ENCODE measurements around the gene PCAT6. TPM values are rescaled to one million over a fixed set of nuclear protein-coding genes. Genes with fewer than 3 reads are reported as not detected.

Gene PCAT6
- total and polyA plus RNA-seq, 2 of the 8 experiments (the other 6 are each of a cell fraction or from before 2014, with no cell fraction given) = 4.6 to 14.7 TPM

GRCh38 chr1:202791077-202791747, 19.5 kb upstream of the PCAT6 start:
- Histone ChIP-seq H3K27me3 (replicated peaks in 1 of 4; ENCODE audit: control insufficient read depth in 3 of 4, extremely low read depth in 1 of 4, insufficient read depth in 3 of 4, low read length in 3 of 4) (no peaks in the 10 kb centered on the region), H3K14ac (ENCODE audit: insufficient read length) (no peak overlapping the region), H3K9ac (replicated peaks in 1 of 4; ENCODE audit: extremely low read depth in 1 of 4, low read depth in 3 of 4, low read length in 3 of 4) (no peak overlapping the region), H2AFZ (ENCODE audit: low read length) (no peak overlapping the region), H3K4ac (replicated peaks; ENCODE audit: insufficient read length, low read depth, low read length) (no peak overlapping the region), H3K27ac (ENCODE audit: low read depth, low read length) (no peak overlapping the region), H4K91ac (replicated peaks; ENCODE audit: insufficient read length, low read length) (no peak overlapping the region), H4K5ac (ENCODE audit: insufficient read length, low read depth, low read length) (no peak overlapping the region), H3K9me3 (ENCODE audit: insufficient read depth in 2 of 2, low read depth in 1 of 2, low read length in 1 of 2) (no peaks in the 10 kb centered on the region), H3K4me3 (ENCODE audit: extremely low read depth in 1 of 4, insufficient read depth in 2 of 4, low read depth in 3 of 4, low read length in 4 of 4) (no peak overlapping the region), H2BK12ac (ENCODE audit: low read depth, low read length) (no peak overlapping the region), H3K56ac (replicated peaks; ENCODE audit: insufficient read length, low read depth, low read length) (no peak overlapping the region), H3K36me3 (ENCODE audit: control insufficient read depth in 2 of 4, insufficient read depth in 4 of 4, low read length in 3 of 4) (no peaks in the 10 kb centered on the region; a peak in 1 of 8 replicates), H2BK120ac (replicated peaks; ENCODE audit: low read depth, low read length) (no peak overlapping the region), H2AK5ac (ENCODE audit: low read depth, low read length) (no peak overlapping the region), H4K8ac (ENCODE audit: extremely low read depth, insufficient read depth, low read length) (no peak overlapping the region), H3K79me1 (ENCODE audit: low read depth, low read length) (peaks cover 9% of the 10 kb centered on the region), H3K4me2 (ENCODE audit: insufficient read depth in 1 of 2, low read depth in 2 of 2, low read length in 2 of 2) (no peak overlapping the region), H3K18ac (ENCODE audit: extremely low read depth, low read length) (no peak overlapping the region), H2BK5ac (ENCODE audit: low read depth, low read length) (no peak overlapping the region), H2BK20ac (ENCODE audit: low read length) (no peak overlapping the region), H3K79me2 (ENCODE audit: control insufficient read depth in 1 of 2, insufficient read depth in 2 of 2, low read length in 2 of 2) (peaks cover 23 to 100% of the 10 kb centered on the region in 2 experiments), H2BK15ac (ENCODE audit: low read length) (no peak overlapping the region), H3K4me1 (replicated peaks in 1 of 4; ENCODE audit: control insufficient read depth in 3 of 4, insufficient read depth in 4 of 4, low read length in 3 of 4) (peaks cover 0 to 3% (median under 1%) of the 10 kb centered on the region in 4 experiments; a peak in 2 of 7 replicates), H3K23me2 (ENCODE audit: low read depth, low read length) (no peaks in the 10 kb centered on the region; the same call in 1 of the 2 replicates), H4K20me1 (replicated peaks in 1 of 2; ENCODE audit: control insufficient read depth in 1 of 2, insufficient read depth in 2 of 2, low read length in 2 of 2) (peaks cover 27 to 54% of the 10 kb centered on the region in 2 experiments), H3K23ac (ENCODE audit: insufficient read length) (no peak overlapping the region)
- no peak for TF ChIP-seq SIN3A (conservative IDR thresholded peaks at IDR 0.05 in 1 of 2, IDR thresholded peaks at IDR 0.05 in 1 of 2; ENCODE audit: low read depth in 1 of 2, low read length in 2 of 2)
- ChIA-PET POLR2A (ENCODE audit: partially characterized antibody) (interaction anchor here (1.1 to 3.7 kb wide), 5 partner anchors 10 to 19 kb away, joined by 3 to 19 read pairs (median 8); partner anchors contain the start of genes KDM5B and PCAT6), CTCF (ENCODE audit: partially characterized antibody) (interaction anchor here (1.2 to 1.6 kb wide), 3 partner anchors 72 to 132 kb away, joined by 3 to 4 read pairs (median 3); no protein-coding TSS in a partner anchor)
- 92 to 100% methylated on average over 3 to 4 of the region's 4 CpGs for WGBS, 2 experiments (ENCODE audit: extremely low coverage in 1 of 2, insufficient coverage in 1 of 2, insufficient read length in 1 of 2, insufficient replicate concordance in 2 of 2, low coverage in 1 of 2, low lambda C conversion rate in 2 of 2, missing lambda C conversion rate in 1 of 2)
- no peak for DNase-seq (ENCODE audit: low read depth in 1 of 2, low spot score in 2 of 2)
- FAIRE-seq = no peak
